BE2C (cell line): Measurements from ENCODE around the gene SMARCA1.

Source experiments
- DNase-seq: peaks from one replicate; pipeline ENCODE4 v3.0.0-alpha.2; 2020
- H3K27me3 ChIP-seq: fragments of 250-450 bp; sonication (Bioruptor Pico); 2 replicates; pipeline ENCODE4 v1.5.1; 2020; ENCODE audit warnings: mild to moderate bottlenecking
- H3K36me3 ChIP-seq: fragments of 250-450 bp; sonication (Bioruptor Pico); 2 replicates; pipeline ENCODE4 v1.5.1; 2020; ENCODE audit warnings: mild to moderate bottlenecking
- H3K4me1 ChIP-seq: fragments of 250-450 bp; sonication (Bioruptor Pico); 2 replicates; pipeline ENCODE4 v1.5.1; 2020
- H3K4me3 ChIP-seq: 2 replicates; pipeline ENCODE4 v1.5.1; 2011; ENCODE audit warnings: low read depth, low read length
- H3K9me3 ChIP-seq: fragments of 250-450 bp; sonication (Bioruptor Pico); 2 replicates; pipeline ENCODE4 v1.5.1; 2020
- TF ChIP-seq, protein P1 (sequence below): IDR thresholded peaks from 2 replicates; pipeline ENCODE4 v1.5.1; 2012; ENCODE audit warnings: mild to moderate bottlenecking, low read depth, low read length

SMARCA1 gene

GRCh38 chrX:129497146-129497843 is 26.0 kb downstream of the SMARCA1 start:
- Histone ChIP-seq H3K36me3 (no peaks in the 10 kb centered on the region), H3K9me3 (no peaks in the 10 kb centered on the region), H3K4me3 (no peak overlapping the region), H3K4me1 (no peaks in the 10 kb centered on the region), H3K27me3 (no peaks in the 10 kb centered on the region)
- TF ChIP-seq, protein P1, sequence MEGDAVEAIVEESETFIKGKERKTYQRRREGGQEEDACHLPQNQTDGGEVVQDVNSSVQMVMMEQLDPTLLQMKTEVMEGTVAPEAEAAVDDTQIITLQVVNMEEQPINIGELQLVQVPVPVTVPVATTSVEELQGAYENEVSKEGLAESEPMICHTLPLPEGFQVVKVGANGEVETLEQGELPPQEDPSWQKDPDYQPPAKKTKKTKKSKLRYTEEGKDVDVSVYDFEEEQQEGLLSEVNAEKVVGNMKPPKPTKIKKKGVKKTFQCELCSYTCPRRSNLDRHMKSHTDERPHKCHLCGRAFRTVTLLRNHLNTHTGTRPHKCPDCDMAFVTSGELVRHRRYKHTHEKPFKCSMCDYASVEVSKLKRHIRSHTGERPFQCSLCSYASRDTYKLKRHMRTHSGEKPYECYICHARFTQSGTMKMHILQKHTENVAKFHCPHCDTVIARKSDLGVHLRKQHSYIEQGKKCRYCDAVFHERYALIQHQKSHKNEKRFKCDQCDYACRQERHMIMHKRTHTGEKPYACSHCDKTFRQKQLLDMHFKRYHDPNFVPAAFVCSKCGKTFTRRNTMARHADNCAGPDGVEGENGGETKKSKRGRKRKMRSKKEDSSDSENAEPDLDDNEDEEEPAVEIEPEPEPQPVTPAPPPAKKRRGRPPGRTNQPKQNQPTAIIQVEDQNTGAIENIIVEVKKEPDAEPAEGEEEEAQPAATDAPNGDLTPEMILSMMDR, result no peak
- no peak for DNase-seq

DNA sequence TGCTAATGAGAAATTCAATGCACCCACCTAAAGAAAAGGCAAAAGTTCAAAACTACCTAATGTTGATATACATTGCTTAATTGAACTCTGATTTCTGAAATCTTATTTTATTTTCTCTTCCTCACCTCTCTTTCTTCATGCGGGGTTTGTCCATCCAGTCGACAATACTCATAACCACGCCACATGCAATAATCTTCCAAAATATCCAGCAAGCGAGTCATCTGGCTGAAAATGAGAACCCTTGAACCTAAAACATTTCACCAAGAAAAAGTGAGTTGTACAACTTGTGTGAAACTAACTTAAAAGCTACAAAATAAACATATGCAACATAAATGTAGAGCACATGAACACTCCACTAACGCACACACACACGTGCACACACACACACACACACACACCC is 26.7 kb downstream of the SMARCA1 start:
- Histone ChIP-seq H3K4me3 (no peak overlapping the region), H3K27me3 (no peaks in the 10 kb centered on the region), H3K9me3 (no peaks in the 10 kb centered on the region), H3K36me3 (no peaks in the 10 kb centered on the region), H3K4me1 (no peaks in the 10 kb centered on the region)
- no peak for DNase-seq
- TF ChIP-seq, protein P1, result no peak

DNA sequence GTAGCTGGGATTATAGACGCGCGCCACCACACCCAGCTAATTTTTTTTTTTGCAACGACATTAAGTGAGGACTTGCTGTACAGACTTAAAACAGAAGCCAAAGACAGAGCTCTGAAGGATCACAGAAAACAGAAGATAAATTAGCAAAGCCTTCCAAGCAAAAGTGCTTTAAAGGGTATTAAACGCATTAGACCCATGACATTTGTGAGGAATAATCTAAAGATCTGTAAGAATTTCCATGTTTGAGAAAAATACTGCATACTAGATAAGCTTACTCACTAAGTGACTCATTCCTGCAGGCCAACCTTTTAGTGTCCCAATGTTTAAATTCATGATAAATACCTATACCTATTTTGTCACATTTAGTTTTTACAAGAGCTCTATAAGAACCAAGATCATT is 27.4 kb downstream of the SMARCA1 start:
- TF ChIP-seq, protein P1, result no peak
- Histone ChIP-seq H3K4me1 (no peaks in the 10 kb centered on the region), H3K27me3 (no peaks in the 10 kb centered on the region), H3K36me3 (no peaks in the 10 kb centered on the region), H3K4me3 (no peak overlapping the region), H3K9me3 (no peaks in the 10 kb centered on the region)
- DNase-seq, result no peak

- H3K4me3 ChIP-seq, result no peak overlapping the region
- H3K36me3 ChIP-seq, result no peaks in the 10 kb centered on the region
- DNase-seq, result no peak
- TF ChIP-seq, protein P1, result no peak
- H3K27me3 ChIP-seq, result no peaks in the 10 kb centered on the region
- no peaks in the 10 kb centered on the region for H3K9me3 ChIP-seq
- no peaks in the 10 kb centered on the region for H3K4me1 ChIP-seq
Observed at GRCh38 chrX:129494887-129495286, 28.4 kb downstream of the SMARCA1 start.

DNA sequence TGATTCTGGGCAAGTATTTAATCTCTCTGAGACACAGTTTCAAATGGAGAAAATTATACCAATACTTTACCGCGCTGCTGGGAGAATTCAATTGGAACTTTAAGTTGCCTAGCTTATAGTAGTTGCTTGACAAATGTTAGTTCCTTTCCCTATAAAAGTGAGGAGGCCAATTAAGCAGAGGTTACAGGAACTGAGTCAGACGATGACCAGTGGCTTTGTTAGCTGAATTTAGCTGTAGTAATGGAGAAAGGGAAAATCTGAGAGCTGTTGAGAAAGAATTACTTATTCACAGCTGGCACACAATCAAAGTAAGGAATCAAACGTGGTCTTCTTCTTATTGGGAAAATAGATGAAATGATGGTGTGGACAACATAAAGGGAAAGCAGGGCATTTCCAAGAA is 29.6 kb downstream of the SMARCA1 start:
- Histone ChIP-seq H3K4me1 (no peaks in the 10 kb centered on the region), H3K27me3 (no peaks in the 10 kb centered on the region), H3K36me3 (no peaks in the 10 kb centered on the region), H3K9me3 (no peaks in the 10 kb centered on the region), H3K4me3 (no peak overlapping the region)
- no peak for DNase-seq
- TF ChIP-seq, protein P1, result no peak

DNA sequence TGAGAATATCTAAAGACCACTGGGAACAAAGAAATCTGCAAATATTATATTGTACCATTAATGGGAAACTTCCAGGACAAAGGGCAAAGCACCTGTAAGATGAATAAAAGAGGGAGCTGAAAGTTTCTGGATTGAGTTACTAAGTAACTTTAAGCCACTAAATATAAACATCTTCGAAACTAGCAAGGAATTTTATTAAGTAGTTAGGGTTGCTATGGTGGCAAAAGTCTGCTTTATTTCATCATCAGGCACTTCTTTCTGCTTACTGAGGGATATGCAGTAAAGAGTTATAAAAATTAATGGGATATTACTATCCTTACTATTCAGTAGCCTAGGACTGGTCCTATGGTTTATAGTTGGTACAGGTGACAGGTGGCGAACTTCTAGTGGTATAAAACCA is 33.0 kb downstream of the SMARCA1 start:
- Histone ChIP-seq H3K36me3 (no peaks in the 10 kb centered on the region), H3K9me3 (no peaks in the 10 kb centered on the region), H3K4me1 (no peaks in the 10 kb centered on the region), H3K4me3 (no peak overlapping the region), H3K27me3 (no peaks in the 10 kb centered on the region)
- no peak for DNase-seq
- TF ChIP-seq, protein P1, result no peak
